Measurements from ENCODE around the gene UHMK1. TPM values are rescaled to one million over a fixed set of nuclear protein-coding genes. Genes with fewer than 3 reads are reported as not detected.

UHMK1 gene
- total RNA-seq, 1 experiment from 2014 or later = 15.8 TPM

DNA sequence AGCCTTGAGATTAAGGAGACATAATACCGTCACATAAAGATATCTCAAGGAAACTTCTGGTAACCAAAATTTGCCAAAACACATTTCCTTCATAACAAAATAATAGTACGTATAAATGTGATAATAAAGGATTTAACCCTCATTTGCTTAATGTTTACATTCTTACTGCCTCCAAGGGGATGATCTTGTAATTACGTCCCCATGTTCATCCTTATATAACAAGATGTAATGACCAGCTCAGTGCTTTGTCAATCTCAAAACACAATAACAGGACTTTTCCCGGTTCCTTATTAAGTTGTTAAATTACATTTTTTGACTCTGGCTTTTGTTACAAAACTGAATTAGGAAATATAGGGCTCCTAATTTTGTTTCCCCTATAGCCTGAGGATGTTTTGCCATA is 41.3 kb upstream of the UHMK1 start:
- no peak for DNase-seq

More for the DNA sequence above, 41.3 kb upstream of the UHMK1 start:
- Histone ChIP-seq H2BK12ac (ENCODE audit: insufficient read length, low read depth, low read length) (no peak overlapping the region), H3K27me3 (ENCODE audit: insufficient read depth, low read length) (no peaks in the 10 kb centered on the region), H3K14ac (ENCODE audit: insufficient read depth, low read length) (no peak overlapping the region), H3K18ac (ENCODE audit: insufficient read length, low read depth, low read length) (no peak overlapping the region), H3K9ac (ENCODE audit: extremely low read depth, insufficient read length, low read length) (no peak overlapping the region), H4K5ac (ENCODE audit: insufficient read length, low read depth, low read length) (no peak overlapping the region), H2BK15ac (ENCODE audit: low read depth, low read length) (no peak overlapping the region), H4K8ac (replicated peaks; ENCODE audit: insufficient read length, low read depth, low read length) (no peak overlapping the region), H4K20me1 (ENCODE audit: control insufficient read depth, insufficient read depth, insufficient read length) (no peaks in the 10 kb centered on the region), H3K4me1 (ENCODE audit: insufficient read depth, low read length) (no peaks in the 10 kb centered on the region), H4K91ac (ENCODE audit: insufficient read length, low read depth, low read length) (no peak overlapping the region), H3K27ac (ENCODE audit: insufficient read length, low read depth, low read length) (no peak overlapping the region), H2BK5ac (ENCODE audit: insufficient read length, low read length) (no peak overlapping the region), H3K4me2 (ENCODE audit: insufficient read depth, insufficient read length, low read length) (no peak overlapping the region), H3K23me2 (ENCODE audit: insufficient read length, low read depth, low read length, poor library complexity, severe bottlenecking) (no peaks in the 10 kb centered on the region), H3K56ac (ENCODE audit: insufficient read length, low read depth, low read length) (no peak overlapping the region), H2BK20ac (ENCODE audit: low read depth, low read length, poor library complexity, severe bottlenecking) (no peak overlapping the region), H3K79me1 (ENCODE audit: insufficient read depth, low read depth, low read length, poor library complexity, severe bottlenecking) (no peaks in the 10 kb centered on the region), H3T11ph (ENCODE audit: low read length) (no peak overlapping the region), H2BK120ac (ENCODE audit: low read depth, low read length, poor library complexity, severe bottlenecking) (no peak overlapping the region), H3K4ac (ENCODE audit: low read depth, low read length) (no peak overlapping the region), H3K23ac (ENCODE audit: insufficient read length, low read depth, low read length) (no peak overlapping the region), H2AFZ (ENCODE audit: low read length) (no peak overlapping the region), H3K9me3 (ENCODE audit: control insufficient read depth, low read depth, low read length) (no peaks in the 10 kb centered on the region), H3K79me2 (ENCODE audit: insufficient read depth, low read length) (no peaks in the 10 kb centered on the region), H2AK5ac (ENCODE audit: insufficient read length, low read length) (no peak overlapping the region)
- 0 out of 3 replicates have a peak, but pooled peaks have one; percentile 19 for TF ChIP-seq CTCF (conservative IDR thresholded peaks at IDR 0.05)
- no peak overlapping the region for H3K4me3 Mint-ChIP-seq
- no peak overlapping the region for H3K27ac Mint-ChIP-seq
- H3K9me3 Mint-ChIP-seq = peaks cover 9 to 10% of the 10 kb centered on the region in 2 experiments
- peaks cover 0 to 3% (median 3%) of the 10 kb centered on the region in 3 experiments; a peak in 2 of 7 replicates for H3K36me3 Mint-ChIP-seq (ENCODE audit: insufficient read depth in 1 of 3, low read depth in 3 of 3)
- WGBS (ENCODE audit: extremely low coverage, insufficient read length, low lambda C conversion rate) = no CpG with 5 or more reads among the region's 4 CpGs
- H3K27me3 Mint-ChIP-seq (ENCODE audit: low read depth) = peaks cover 6% of the 10 kb centered on the region
- peaks cover 2 to 3% of the 10 kb centered on the region in 2 experiments; a peak in 2 of 4 replicates for H3K4me1 Mint-ChIP-seq

All from H9 (cell line).